ENCODE data around the gene MYL6.

DNA sequence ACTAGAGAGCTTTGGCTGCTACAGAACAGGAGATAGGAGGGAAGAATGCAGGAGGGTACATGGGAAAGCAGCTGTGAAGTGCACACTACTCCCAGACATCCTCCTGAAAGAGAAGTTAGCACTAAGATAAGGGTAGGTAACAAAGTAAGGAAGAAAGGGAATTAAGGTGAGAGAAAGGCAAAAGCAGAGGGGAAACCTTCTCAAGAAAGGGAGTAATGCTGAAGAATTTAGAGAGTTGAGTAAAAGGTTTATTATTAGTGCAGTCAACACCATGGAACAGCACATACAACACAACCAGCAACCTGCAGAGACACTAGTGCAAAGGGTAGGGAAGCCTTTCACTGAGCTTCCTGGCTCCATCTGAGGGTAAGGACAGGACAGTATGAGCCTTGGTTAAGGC is 46.1 kb downstream of the MYL6 start:
- TF ChIP-seq, protein P1, sequence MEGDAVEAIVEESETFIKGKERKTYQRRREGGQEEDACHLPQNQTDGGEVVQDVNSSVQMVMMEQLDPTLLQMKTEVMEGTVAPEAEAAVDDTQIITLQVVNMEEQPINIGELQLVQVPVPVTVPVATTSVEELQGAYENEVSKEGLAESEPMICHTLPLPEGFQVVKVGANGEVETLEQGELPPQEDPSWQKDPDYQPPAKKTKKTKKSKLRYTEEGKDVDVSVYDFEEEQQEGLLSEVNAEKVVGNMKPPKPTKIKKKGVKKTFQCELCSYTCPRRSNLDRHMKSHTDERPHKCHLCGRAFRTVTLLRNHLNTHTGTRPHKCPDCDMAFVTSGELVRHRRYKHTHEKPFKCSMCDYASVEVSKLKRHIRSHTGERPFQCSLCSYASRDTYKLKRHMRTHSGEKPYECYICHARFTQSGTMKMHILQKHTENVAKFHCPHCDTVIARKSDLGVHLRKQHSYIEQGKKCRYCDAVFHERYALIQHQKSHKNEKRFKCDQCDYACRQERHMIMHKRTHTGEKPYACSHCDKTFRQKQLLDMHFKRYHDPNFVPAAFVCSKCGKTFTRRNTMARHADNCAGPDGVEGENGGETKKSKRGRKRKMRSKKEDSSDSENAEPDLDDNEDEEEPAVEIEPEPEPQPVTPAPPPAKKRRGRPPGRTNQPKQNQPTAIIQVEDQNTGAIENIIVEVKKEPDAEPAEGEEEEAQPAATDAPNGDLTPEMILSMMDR (IDR thresholded peaks at IDR 0.05 in 2 of 3, conservative IDR thresholded peaks at IDR 0.05 in 1 of 3; ENCODE audit: insufficient read depth in 2 of 3, low read depth in 1 of 3, low read length in 3 of 3): no peak
- TF ChIP-seq ATF4 (CRISPR knock-in tag; IDR thresholded peaks at IDR 0.05) (no peak), MXI1 (IDR thresholded peaks at IDR 0.05; ENCODE audit: low read depth, low read length) (no peak), EZH2 (IDR thresholded peaks at IDR 0.05; ENCODE audit: borderline replicate concordance, low read depth, low read length) (no peak), FOSL1 (tag; conservative IDR thresholded peaks at IDR 0.05) (no peak), NR2C1 (IDR thresholded peaks at IDR 0.05) (no peak), NR2C1 (tag; IDR thresholded peaks at IDR 0.05) (no peak), ZNF311 (CRISPR knock-in tag; IDR thresholded peaks at IDR 0.05) (no peak), ZBTB7A (IDR thresholded peaks at IDR 0.05; ENCODE audit: borderline replicate concordance, control insufficient read depth, low read depth, low read length) (no peak), ELK1 (CRISPR knock-in tag; IDR thresholded peaks at IDR 0.05) (no peak), RBM22 (IDR thresholded peaks at IDR 0.05; ENCODE audit: low read depth, low read length, poor library complexity, severe bottlenecking) (no peak), MAFK (IDR thresholded peaks at IDR 0.05; ENCODE audit: low read length) (no peak)
- TF ChIP-seq, protein P2, sequence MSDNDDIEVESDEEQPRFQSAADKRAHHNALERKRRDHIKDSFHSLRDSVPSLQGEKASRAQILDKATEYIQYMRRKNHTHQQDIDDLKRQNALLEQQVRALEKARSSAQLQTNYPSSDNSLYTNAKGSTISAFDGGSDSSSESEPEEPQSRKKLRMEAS (CRISPR knock-in tag; IDR thresholded peaks at IDR 0.05): no peak

All from K562 (cell line).